ENCODE measurements around the gene GPR143.

- TF ChIP-seq POLR2A (IDR thresholded peaks at IDR 0.05) (no peak), CTCF (IDR thresholded peaks at IDR 0.05) (no peak)
These were observed 20.5 kb upstream of the GPR143 start, which contains the start of gene SHROOM2 for GRCh38 chrX:9785944-9786797.

All from right lobe of liver (tissue), 4 donors.